HG03565 (cell line): Measurements from ENCODE around the gene DDX20.
"Not testable (repeated sequence)": the region's sequence is repeated elsewhere in the genome, so short reads cannot be mapped to it uniquely, and the experiment has no call there.

Experiments used
- ATAC-seq: cut with Tn5 transposase; IDR thresholded peaks from one replicate; pipeline ENCODE4 v1.9.1; 2021; ENCODE audit warnings: mild to moderate bottlenecking, moderate library complexity; ENCODE audit not compliant: unreplicated experiment

DDX20 gene

DNA sequence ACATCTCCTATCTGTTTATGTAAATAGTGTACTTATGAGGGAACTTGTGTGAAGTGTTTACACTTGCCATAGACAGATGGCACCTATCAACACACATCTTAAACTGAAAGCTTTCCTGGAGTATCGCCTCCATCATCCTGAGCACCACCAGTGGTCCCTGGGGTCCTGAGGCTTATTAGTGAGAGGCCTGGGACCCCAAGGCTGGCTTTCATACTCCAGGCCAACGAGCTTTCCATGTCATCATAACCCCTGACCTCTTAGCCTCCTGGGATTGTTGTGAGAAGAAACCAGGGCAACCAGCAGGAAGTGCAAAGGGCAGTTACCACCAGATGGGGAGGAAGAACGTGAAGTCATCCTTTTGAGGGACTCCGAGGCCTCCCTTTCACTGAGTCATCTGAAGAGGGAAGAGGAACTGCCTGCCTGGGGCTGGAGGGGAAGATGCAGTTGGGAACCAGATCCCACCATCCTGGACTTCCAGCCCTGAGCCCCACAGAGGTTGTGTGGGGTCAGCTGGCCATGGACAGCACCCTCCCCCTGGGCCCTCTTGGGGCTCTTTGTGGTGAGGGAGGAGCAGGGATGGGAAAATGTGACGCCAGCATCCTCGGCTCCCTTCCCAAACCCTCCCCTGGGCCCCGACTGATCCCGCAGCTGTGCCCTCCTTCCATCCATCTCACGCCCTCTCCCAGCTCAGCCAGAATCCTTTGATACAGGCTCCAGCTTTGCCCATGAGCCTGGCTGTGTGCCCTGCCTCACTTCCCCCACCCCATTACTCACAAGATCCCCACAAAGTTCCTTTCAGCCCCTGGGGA, 22.3 kb upstream of the DDX20 start:
- no peak for ATAC-seq

DNA sequence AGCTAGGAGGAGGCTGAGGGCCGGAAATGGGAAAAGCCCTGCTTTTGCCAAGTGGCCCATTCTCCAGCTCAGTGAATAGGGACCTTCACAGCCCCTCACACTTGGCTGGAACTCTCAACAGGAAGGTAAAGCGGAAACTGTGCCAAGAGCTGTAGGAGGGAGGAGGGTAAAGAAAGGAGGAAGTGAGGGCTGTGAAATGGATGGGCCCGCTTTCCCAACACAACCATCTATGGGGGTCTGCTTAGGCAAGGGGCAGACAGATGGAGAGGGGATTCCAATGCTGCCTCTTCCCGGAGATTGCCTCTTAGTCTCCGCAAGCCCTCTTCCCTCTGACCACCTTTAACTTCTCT, 21.7 kb upstream of the DDX20 start:
- ATAC-seq: no peak

DNA sequence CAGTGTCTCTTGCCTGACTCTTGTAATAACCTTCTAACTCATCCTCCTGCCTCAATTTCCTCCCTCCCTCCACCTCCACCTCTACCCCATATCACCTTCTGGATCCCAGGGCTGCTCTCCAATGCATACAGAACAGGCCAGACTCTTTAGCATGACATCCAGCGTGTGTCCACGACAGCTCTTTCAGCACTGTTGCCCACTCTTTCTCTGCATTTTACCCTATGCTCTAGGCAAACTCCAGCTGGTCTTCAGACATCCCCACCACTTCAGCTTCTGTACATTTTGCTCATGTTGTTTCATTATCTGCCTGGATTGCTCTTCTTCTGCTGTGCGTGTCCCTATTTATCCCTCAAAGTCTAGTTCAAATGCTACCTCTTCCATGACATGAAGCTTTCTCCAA, 21.3 kb upstream of the DDX20 start:
- ATAC-seq: no peak

DNA sequence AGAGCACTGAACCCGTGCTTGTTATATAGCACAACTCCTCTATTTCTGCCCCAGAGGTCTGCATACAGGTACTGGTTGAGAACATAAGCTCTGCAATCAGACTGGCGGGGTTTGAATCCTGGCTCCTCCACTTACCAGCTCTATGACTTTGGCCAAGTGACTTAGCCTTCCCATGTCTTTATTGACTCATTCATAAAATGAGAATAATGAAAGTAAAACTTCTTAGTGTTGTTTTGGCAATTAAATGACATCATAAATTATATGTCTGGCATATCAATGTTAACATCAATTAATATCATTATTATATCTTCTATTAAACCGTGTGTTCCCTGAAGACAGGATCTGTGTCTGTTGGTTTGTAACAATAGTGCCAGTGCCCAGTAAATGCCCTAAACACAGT, 20.8 kb upstream of the DDX20 start:
- ATAC-seq: no peak

DNA sequence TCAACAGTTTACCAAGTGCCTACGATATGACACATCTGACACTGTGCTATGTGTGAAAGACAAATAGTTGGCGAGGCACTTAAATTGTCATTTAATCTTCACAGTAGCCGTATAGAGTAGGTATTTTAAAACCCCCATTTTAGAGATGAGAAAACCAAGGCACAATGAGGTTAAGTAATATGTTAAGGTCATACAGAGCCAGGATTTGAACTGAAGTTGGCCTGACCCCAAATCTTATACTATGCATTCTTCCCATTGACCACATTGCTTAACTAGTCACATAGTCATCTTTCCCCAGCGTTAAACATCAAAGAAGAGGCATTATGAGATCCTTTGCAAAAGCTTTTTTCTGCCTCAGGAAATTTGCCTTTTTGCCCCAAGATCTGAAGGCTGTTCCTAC, 20.4 kb upstream of the DDX20 start:
- no peak for ATAC-seq

DNA sequence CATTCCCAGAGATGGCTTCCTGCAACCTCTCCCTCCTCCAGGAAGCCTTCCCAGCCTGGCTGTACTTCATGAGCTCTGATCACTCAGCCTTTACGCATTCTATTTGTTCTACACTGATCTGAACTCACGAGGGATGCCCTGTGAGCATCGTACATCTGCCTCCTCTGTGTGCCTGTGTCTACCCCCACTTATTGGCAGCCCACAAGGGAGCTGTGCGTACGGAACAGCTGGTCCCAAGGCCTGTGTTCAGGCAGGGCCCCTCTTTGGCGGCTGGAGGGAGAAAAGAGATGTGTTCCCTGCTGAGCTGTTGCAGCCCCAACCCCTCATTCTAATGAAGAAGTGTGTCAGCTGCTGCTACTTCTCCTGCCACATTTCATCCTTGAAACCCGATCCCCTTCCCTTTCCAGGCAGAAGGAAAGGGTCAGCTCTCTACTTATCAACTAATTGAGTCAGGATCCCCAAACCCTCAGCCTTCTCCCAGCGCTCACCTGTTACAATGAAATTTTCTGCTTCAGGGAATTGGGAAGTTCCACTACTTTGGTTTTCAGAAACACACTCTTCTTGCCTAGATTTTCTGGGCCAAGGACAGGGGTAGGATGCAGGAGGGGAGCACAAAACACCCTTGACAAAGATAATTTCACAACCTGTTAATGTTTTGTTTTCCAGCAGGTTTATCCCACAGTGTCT, 19.7 kb upstream of the DDX20 start:
- ATAC-seq: no peak

DNA sequence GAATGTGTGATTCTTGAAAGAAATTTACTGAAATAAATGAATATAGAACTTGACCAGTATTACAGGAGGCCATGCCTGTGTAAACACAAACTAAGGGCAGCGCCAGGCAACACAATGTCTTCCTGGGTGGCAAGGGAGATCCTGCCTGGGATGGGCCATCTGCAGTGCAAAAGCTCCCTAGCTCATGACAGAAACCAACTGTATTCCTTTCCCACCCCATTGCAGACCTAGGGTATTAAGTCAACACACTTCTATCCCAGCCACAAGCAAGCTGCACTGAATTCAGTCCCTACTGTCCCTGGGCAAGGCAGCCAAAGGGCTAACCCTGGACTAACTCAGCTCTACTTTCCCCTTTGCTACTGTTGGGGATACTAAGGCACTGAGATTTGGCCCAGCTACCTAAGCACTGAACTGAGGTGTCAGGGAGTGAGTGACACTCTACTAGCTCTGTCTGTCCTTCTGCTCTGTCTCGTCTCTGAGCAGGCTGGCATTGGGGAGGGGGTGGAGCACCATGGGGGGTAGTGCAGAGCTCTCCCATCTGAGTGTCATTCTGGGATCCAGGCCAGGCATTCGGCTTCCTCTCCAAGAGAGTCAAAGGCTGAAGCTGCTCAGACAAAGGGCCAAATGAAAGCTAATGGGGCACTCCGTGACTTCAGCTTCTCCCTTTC, 19.0 kb upstream of the DDX20 start:
- ATAC-seq: no peak

DNA sequence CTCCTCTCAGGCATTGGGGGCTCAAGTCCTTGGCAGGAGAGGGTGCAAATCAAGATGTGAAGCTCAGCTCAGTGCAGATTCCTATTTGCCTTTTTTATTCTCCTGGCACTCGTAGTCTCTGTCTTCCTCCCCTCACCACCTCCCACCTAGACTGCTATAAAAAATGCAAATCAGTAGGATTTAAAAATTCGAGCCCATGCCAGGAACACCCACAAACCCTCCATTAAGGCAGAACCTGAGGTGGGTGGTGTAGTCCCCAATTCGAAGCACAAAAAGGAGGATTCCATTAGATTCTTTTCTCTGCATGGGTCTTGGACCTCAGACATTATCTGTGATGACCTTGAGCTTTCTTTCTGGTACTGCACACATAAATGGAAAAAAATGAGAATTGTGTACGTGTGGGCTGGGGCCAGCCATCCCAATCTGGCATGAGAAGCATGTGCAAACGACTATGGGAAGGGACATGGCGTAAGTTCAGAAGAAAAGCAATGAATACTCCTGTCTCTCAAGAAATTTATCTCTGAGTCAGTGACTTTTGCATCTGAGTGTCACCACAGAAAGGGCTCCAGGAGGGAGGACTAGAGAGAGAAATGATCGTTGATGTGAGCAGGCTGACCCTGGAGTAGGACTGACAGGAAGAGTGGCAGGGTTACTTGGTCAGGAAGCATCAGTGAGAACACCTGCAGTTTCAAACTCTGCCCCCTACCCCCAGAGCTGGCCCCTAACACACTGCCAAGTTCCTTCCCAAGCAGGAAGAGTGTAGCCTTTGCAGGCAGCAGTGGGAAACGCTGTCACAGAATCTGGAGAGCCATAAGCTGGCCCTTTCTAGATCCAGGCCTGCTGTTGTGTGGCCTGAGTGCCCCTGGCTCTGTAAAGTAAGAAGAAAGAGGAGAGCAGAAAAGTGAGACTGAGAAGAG, 18.2 kb upstream of the DDX20 start:
- ATAC-seq: no peak

DNA sequence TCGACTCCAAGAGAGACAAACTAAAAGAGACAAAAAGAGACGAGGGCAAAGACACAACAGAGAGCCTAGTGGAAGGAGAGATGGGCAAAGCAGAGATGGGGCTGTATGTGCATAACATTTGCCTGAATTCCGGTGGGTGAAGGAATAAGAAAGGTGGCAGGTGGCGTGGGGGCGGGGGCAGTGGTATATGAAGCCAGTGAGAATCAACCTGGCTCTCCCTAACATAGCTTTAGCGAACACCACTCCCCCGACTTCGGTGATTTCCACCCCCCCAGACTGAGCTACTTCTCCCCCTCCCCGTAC, 17.6 kb upstream of the DDX20 start:
- no peak for ATAC-seq

DNA sequence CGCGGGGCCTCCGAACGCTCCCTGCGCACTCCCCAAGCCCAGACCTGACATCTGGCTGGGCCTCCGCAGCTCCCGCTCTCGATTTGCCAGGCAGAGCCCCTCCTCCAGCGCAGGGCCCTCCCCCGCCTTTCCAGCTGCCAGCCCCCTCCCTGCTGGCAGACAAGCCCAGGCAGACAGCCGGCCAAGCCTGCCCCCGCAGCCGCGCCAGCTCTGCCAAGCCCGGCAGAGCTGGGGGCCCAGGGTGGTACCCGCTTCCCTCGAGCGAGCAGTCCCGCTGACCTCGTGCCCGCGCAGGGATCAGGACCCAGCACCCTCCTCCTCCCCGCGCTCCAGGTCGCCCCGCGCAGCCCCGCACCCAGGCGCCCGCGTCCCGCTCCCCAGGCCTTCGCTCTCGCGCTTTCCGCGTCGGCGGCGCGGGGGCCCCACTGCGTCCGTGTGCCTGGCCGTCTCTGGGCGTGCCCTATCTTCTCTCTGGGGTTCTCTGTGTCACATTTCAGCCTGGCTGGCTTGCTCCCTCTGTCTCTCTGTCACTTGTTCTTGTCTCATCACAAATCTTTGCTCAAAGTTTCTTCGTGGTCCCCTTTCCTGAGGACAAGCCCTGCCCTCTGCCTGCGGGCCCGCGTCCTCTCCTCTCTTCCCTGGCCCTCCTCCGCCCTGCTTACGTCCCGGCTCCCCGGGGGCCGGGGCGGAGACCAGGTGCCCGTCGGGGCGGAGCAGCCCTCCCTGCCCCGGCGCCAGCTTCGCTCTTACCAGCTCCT, 17.1 kb upstream of the DDX20 start:
- peak; percentile 28 for ATAC-seq

DNA sequence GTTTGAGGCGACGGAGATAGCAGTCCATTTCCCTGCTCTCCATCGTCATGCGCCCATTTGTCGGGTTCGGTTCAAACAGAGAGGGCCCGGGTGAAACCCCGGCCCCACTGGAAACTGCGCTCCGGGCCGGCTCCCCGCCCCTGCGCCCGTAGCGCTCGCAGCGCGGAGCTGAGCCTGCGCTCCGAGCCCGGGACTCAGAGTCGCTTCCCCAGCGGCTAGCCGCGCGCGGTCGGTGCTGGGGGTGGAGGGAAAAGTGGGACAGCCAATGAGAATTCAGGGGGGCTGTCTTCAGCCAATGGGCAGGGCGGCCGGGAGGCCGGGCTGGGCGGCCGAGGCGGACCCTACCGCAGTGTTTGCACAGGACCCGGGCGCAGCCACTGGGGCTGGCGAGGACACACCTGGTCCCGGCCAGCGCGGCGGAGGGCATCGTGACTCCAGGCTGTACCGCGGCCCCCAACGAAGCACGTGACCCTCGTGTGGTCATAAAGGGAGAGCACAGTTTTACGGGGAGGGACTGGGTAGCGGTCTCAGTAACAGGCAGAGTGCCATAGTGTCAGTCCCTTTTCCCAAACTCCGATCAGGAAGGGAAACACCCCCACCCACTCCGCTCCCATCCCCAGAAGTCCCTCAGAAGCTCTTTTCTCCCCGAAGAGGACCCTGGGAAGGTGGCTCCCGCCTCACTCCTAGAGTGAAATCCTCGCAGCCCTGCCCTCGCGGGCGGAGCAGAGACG, 16.3 kb upstream of the DDX20 start, which contains the start of gene INKA2:
Gene INKA2 (minus strand): TSS at position 202 of the 731 bp plus-strand sequence. CDS start 153 bp downstream, at position 49.
- ATAC-seq: peak; percentile 72

DNA sequence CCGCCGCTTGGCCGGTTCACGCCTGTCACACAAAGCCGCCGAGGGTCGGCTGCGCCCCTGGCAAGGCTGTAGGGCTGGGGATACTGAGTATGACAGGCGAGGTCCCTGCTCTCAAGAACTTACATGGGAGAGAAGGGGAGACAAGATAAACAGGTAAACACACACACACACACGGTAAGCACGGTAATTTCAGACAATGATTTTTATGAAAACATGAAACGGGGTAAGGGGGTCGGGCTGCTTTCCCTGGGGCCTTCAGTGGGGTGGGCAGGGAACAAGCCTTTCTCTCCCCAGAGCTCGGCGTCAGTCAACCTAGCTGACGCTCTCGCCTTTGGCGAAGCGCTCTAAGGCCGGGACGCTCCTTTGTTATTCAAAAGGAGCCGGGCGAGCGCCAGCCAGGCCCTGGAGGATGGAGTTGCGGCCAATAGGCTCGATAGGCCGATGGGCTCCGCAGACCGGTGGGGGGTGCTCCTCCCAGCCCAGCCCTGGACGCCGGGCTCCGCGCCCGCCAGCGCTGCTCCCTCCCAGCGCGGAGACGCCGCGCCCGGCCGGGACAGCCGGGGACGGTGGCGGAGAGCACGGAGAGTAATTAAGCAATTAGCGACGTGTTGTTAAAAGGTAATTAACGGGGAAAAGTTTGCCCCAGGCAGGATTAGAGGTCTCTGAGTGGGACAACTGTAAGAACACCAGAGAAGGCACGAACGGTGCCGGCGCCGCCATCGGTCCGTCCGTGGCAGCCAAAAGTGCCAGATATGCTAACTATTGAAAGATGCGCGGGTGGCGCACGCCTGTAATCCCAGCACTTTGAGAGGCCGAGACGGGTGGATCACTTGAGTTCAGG, 15.6 kb upstream of the DDX20 start:
- ATAC-seq: peak; percentile 12

DNA sequence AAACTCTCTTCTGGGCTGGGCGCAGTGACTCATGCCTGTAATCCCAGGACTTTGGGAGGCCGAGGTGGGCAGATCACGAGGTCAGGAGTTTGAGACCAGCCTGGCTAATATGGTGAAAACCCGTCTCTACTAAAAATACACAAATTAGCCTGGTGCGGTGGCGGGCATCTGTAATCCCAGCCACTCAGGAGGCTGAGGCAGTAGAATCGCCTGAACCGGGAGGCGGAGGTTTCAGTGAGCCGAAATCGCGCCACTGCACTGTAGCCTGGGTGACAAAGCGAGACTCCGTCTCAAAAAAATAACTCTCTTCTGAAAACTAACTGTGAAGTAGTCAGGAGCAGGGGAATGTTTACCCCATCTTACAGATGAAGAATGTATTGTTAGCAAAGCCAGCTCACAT, 13.4 kb upstream of the DDX20 start:
- ATAC-seq: not testable (repeated sequence)

DNA sequence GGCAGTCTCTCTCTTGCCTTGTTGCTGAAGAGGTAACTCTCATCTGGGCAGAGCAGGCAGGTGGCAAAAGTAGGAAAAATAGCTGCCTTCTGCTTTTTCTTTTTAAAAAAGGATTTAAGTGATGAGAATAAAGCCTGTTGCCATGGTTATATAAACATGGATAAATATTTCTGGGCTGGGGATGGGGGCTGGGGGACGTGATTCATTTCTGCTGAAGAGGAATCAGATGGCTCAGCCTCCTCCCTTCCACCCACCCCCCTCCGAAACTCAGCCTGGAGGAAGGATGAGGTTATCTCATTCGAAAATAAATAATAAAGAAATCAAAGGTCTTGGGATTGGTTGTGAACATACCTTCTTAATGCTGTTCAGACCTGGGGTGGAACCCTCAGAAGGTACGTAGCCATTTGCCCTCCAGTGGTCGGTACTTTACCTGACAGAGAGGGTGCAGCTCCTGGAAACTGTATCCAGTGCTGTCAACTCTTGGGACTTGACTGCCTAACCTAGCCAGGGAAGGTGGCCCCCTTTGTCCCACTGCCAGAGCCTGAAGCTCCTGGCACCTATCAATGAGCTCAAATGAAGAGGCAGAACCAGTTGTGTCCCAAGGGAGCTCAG, 12.7 kb upstream of the DDX20 start:
- no peak for ATAC-seq

DNA sequence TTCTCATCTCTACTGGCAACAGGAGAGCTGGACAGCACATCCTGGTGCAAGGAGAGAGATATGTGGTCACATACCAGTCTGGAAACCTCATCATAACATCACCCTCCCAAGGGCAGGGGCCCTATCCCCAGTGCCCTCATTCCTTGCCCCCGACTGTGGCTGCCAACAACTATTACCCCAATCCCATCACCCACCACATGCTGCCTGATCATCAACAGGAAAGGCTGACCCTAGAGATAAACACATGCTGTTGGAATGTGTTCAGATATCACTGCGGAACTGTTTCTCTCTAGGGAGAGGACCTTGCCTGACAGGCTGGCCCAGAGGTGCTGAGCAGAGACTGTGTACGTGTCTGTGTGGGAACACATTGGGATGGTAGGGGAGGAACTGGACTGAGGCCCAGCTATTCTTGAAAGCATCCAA, 12.0 kb upstream of the DDX20 start:
- no peak for ATAC-seq

DNA sequence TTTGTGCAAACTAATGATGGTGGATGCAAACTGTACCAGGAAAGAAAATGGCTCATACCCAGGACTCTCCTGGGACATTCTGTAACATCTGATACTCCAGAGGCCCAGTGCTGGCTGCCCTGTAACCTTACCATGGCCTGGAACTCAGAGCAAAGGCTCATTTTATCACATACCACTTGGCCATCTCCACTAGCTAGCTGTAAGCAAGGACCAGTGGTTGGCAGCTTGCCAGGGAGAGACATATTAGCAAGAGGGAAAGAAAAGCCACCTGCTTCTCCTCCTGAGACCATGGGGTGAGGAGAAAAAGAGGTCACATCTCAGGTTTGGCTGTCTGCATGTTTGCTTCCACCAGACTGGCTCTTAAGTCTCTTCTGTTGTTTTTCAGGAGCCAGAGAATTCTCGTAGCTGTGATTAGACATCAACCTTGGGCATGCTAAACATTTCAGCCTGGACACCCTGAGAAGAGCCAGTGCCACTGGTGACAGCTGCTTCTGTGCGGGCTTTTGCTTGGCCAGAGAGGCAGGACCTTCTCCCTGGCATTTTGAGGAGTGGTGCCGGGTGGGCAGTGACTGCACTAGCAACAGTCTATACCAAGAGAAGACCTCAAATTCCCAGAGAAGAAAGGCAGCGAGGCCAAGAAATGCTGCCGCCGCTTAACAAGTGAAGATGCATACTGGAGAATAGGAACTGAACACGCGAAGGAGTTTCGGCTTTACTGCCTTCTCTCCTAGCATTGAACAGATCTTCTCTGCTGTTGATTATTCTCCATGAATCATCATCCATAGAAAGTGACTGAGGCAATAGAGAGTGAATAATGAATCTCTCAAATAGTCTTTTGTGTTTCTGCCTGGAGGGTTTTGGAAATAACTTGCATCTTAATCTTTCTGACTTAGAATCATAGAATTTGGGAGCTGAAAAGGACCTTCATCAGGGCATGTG, 9.8 kb upstream of the DDX20 start:
- no peak for ATAC-seq

DNA sequence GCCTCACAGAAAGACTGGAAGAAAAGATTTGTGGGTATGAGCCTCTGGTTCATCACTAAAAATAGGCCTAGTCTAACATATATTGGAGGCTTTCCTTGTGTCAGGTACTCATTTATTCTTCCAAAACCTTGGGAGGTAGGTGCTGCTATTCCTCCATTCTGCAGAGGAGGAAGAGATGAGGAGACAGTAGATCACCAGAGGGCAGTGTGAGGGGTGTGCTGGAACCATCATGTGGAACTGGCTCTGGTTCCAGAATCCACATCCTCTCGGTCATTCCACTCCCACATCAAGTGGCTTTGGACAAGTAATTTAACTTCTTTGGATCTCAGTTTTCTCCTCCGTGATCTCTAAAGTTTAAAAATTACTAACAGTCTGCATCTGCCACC, 9.1 kb upstream of the DDX20 start:
- no peak for ATAC-seq
